ENCODE data around the gene DLG2. TPM values are rescaled to one million over a fixed set of nuclear protein-coding genes. Genes with fewer than 3 reads are reported as not detected.

The DLG2 gene
- total RNA-seq, 1 donor, result 1.3 TPM

GRCh38 chr11:84471501-84471900, 1155.6 kb downstream of the DLG2 start:
- no peak for TF ChIP-seq CTCF (IDR thresholded peaks at IDR 0.05; ENCODE audit: insufficient read depth, low read depth, low read length)
- H3K4me3 ChIP-seq (ENCODE audit: low read depth, low read length), result no peak overlapping the region
- DNase-seq (ENCODE audit: low read depth), result no peak

GRCh38 chr11:84468235-84468634, 1158.9 kb downstream of the DLG2 start:
- H3K4me3 ChIP-seq (ENCODE audit: low read depth, low read length), result no peak overlapping the region
- no peak for TF ChIP-seq CTCF (IDR thresholded peaks at IDR 0.05; ENCODE audit: insufficient read depth, low read depth, low read length)
- no peak for DNase-seq (ENCODE audit: low read depth)

- no peak for TF ChIP-seq CTCF (IDR thresholded peaks at IDR 0.05; ENCODE audit: insufficient read depth, low read depth, low read length)
- no peak for DNase-seq (ENCODE audit: low read depth)
- no peak overlapping the region for H3K4me3 ChIP-seq (ENCODE audit: low read depth, low read length)
These were observed 1162.1 kb downstream of the DLG2 start for GRCh38 chr11:84465040-84465439.

GRCh38 chr11:84455691-84456090, 1171.5 kb downstream of the DLG2 start:
- no peak overlapping the region for H3K4me3 ChIP-seq (ENCODE audit: low read depth, low read length)
- TF ChIP-seq CTCF (IDR thresholded peaks at IDR 0.05; ENCODE audit: insufficient read depth, low read depth, low read length), result no peak
- DNase-seq (ENCODE audit: low read depth), result no peak

GRCh38 chr11:84452211-84452610, 1174.9 kb downstream of the DLG2 start:
- no peak overlapping the region for H3K4me3 ChIP-seq (ENCODE audit: low read depth, low read length)
- DNase-seq (ENCODE audit: low read depth), result no peak
- no peak for TF ChIP-seq CTCF (IDR thresholded peaks at IDR 0.05; ENCODE audit: insufficient read depth, low read depth, low read length)

GRCh38 chr11:84438565-84438964, 1188.6 kb downstream of the DLG2 start:
- TF ChIP-seq CTCF (IDR thresholded peaks at IDR 0.05; ENCODE audit: insufficient read depth, low read depth, low read length), result no peak
- DNase-seq (ENCODE audit: low read depth), result no peak

More at GRCh38 chr11:84438565-84438964, 1188.6 kb downstream of the DLG2 start:
- no peak overlapping the region for H3K4me3 ChIP-seq (ENCODE audit: low read depth, low read length)
